GM19372 (cell line): ENCODE results near the gene NDUFAF2.

Source experiments
- ATAC-seq: cut with Tn5 transposase; IDR thresholded peaks from one replicate; pipeline ENCODE4 v1.9.1; 2021; ENCODE audit warnings: mild to moderate bottlenecking, low read depth, moderate library complexity; ENCODE audit not compliant: unreplicated experiment

Gene NDUFAF2

DNA sequence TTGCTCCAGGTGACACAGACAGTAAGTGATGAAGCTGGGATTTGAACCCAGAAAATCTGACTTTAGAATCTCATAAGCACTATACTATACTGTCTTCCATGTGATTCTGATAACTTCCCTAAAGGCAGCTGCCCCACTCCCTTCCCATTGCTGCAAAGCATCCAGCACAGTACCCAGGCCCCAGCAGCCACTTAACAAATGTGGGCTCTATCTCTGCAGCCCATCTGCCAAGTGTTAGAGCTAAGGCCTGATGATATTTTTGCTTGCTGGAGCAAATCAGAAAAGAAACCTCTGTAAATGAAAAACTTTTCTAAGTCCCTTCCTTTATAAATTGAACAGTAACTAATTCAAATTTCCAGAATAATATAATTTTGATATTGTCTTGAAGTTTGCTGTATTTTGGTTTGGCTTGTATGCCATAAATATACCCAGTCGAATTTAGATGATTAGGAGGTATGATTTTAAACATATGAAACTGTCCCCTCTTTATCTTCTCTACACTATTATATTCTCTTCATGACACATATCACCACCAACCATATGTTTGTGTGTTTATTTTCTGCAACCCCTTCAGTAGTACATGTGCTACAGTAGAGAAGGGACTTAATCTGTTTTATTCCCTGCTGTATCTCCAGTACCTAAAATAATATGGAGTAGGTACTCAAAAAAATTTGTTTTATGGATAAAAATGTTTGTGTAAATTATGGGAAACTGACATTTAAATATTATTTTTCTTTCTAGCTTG, 153.4 kb downstream of the NDUFAF2 start:
- no peak for ATAC-seq

- no peak for ATAC-seq
Measured at GRCh38 chr5:61100437-61100836, 155.4 kb downstream of the NDUFAF2 start.

DNA sequence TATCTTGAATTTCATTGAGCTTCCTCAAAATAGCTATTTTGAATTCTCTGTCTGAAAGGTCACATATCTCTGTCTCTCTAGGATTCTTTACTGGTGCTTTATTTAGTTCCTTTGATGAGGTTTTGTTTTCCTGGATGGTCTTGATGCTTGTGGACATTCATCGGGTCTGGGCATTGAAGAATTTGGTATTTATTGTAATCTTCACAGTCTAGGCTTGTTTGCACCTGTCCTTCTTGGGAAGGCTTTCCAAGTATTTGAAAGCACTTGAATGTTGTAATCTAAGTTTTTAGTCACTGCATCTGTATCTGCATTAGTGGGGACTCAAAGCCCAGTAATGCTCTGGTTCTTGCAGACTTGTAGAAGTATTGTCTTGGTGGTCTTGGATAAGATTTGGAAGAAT, 169.4 kb downstream of the NDUFAF2 start:
- no peak for ATAC-seq

- ATAC-seq = no peak
Measured at GRCh38 chr5:61115968-61116367, 171.0 kb downstream of the NDUFAF2 start.

GRCh38 chr5:61119066-61119465, 174.1 kb downstream of the NDUFAF2 start:
- ATAC-seq = no peak

- no peak for ATAC-seq
Measured at GRCh38 chr5:61120534-61120933, 175.5 kb downstream of the NDUFAF2 start.

DNA sequence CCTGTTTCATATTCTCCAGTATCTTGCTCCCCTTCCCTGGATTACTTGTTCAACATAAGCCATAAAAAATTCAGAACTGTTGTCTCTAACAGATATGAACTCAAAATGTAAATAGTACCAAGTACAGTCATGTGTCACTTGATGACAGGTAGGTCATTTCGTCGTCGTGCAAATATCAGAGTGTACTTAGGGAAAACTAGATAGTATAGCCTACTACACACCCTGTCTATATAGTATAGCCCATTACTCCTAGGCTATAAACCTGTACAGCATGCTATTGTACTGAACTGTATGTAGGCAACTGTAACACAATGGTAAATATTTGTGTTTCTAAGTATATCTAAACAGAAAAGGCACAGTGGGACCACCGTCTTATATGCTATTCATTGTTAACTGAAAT, 178.1 kb downstream of the NDUFAF2 start:
- no peak for ATAC-seq

DNA sequence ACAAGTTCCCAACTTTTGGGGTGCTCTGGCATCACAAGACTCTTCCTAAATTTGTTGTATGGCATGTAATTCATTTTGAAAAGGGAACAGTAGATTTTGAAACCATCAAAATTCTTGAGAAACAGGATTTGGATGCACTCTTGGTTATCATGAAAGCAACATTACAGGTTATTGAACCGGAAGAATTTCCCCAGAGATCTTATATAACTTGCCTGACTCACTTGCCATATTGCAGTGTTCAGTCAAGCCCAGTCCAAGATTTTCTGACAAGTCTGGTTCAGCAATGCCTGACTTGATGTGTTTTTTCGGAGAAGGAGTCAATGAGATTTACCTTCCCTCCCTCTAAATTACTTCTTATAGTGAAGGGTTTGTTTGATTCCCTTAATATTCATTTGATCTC, 185.3 kb downstream of the NDUFAF2 start:
- ATAC-seq = no peak

- ATAC-seq = no peak
Measured at GRCh38 chr5:61132559-61132958, 187.6 kb downstream of the NDUFAF2 start.

- ATAC-seq = no peak
Measured at GRCh38 chr5:61137835-61138234, 192.8 kb downstream of the NDUFAF2 start.

GRCh38 chr5:61139094-61139873, 194.3 kb downstream of the NDUFAF2 start:
- no peak for ATAC-seq

DNA sequence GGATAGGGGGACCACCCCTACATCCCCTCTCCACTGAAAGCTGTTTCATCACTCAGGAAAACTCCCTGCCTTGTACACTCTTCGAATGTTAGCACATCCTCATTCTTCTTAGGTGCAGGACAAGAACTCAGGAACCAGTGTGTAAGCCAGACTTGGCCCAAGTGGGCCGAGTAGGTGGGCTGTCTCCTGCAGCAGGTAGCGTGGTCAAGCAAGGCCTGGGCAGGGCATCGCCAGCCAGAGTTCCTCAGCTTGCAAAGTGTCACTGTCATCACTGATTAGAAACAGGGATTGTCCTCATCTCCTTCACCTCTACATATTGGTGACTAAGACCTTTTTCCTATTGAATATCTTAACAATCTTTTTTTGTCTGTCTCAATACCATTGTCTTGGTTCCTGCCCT, 194.9 kb downstream of the NDUFAF2 start:
- no peak for ATAC-seq

- no peak for ATAC-seq
Measured at GRCh38 chr5:61141801-61142200, 196.8 kb downstream of the NDUFAF2 start.

DNA sequence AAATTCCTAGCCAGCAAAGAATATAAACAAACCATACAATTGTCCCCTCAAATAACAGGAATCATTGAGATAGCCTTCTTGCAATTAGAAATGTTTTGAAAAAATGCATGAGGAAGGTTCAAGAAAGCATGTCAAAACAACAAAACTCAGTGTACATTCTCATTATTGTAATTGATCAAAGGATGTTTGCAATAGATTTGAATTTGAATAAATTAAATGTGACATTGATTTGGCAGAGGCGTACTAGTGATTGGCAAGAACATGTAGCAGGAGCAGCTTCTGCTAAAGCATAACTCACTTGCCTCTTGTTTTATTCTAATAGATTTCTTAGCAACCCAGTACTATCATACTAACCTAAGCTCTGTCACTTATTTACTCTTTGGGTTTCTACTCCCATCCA, 197.4 kb downstream of the NDUFAF2 start:
- no peak for ATAC-seq

DNA sequence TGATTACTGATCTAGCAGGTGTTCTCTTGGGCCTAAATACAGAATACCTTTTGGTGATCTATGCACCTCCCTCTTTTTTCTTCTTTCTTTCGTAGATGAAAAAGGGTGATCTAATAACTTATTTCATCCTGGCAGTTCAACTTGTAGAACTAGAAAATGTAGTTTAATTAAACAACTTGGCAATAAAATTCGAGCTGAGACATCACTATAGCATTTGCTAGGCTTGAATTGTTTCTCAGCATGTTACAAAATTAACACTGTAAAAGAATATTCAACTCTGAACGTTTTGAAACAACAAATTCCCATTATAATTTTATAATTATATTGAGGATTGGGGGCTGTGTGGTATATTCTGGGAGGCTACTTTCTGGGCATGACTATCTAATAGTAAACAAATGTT, 197.8 kb downstream of the NDUFAF2 start:
- no peak for ATAC-seq

- no peak for ATAC-seq
Measured at GRCh38 chr5:61148515-61148914, 203.5 kb downstream of the NDUFAF2 start.

DNA sequence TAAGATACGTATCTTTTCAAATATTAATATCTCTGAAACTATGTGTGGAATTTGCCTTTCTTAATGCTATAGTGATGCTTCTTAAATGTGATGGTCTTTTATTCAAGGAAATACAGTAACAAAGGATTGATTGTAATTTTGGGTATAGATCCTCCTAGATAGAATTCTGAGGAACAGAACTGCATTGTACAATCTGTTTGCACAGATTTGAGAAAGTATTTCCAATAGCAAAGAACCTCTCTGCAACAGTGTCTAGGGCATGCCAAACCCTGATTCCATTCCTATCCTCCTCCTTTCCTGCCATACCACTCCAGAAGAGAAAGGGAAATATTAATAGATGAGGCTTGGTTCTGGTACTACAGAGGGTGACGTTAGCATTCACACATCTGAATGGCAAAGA, 206.9 kb downstream of the NDUFAF2 start:
- ATAC-seq = no peak

DNA sequence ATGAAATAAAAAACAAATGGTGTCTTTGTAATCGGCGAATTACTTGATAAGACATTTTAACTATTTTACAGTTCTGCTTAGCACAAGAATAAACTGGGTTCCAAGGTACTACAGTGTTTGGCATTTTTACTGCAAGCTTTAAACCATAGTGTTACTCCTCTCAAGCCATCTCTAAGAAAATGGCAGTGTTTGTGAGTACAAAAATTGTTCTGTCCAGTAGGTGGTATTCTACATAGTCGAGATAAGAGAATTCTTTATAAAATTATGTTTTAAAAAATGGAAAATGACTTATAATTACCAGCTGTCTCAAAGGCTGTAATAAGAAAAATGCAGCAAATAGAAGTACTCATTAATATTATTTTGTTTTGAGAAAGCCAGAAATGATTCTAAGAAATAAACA, 214.1 kb downstream of the NDUFAF2 start:
- ATAC-seq = no peak

GRCh38 chr5:61159836-61160235, 214.8 kb downstream of the NDUFAF2 start:
- ATAC-seq = no peak

- ATAC-seq = no peak
Measured at GRCh38 chr5:61160497-61160896, 215.5 kb downstream of the NDUFAF2 start.

GRCh38 chr5:61162010-61162831, 217.2 kb downstream of the NDUFAF2 start, which contains the start of gene SMIM15:
TSS of gene SMIM15 (minus strand) at chr5:61162468. CDS start at chr5:61160171, 2,297 bp downstream.
- peak; percentile 93 for ATAC-seq
